NCI-H748 (cell line): Measurements from ENCODE around the gene TBKBP1.
"Not testable (repeated sequence)": the region's sequence is repeated elsewhere in the genome, so short reads cannot be mapped to it uniquely, and the experiment has no call there.

Source experiments
- DNase-seq: peaks from one replicate; lab custom pipeline; 2025; ENCODE audit not compliant: unreplicated experiment; lab: John Stamatoyannopoulos, UW

TBKBP1 gene

GRCh38 chr17:47676510-47677165 lies 17.3 kb upstream of the TBKBP1 start:
- DNase-seq: no peak

- DNase-seq: no peak
Measured at GRCh38 chr17:47678196-47678595, 15.8 kb upstream of the TBKBP1 start.

DNA sequence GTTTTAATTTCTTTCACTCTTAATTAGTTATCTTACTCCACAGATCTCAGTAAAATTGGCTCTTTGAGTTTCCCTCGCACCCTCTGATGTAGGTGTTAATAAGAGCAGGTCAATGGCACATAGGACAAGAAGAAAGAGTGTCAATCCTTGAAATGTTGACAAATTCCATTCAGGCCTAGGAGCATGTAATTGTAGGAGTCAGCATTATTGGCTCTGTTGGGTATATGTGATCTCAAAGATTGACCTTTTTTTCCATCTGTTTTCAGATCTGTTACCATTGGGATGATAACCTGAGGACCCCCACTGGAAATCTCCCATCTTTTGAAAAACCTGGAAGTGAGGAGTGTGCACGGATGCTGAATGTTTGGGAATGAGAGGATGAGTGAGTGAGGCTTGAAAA lies 11.8 kb upstream of the TBKBP1 start:
- DNase-seq: no peak

DNA sequence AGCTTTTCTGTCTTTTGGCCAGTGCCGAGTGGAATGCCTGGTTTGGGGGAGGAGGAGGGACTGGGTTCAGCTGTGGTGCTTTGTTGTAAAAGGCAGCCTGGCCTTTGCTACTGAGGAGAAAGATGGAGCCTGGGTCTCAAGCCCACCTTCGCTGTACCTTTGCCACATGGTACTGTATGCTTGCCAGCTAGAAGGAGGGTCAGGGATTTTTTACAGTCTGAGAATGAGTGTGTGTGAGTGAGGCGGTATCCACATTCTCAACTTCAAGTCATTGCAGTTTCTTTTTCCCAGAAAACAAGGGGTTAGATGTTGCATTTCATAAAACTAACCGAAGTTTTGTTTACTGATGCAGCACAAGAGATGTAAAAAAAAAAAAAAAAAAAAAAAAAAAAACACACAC lies 11.2 kb upstream of the TBKBP1 start:
- DNase-seq: not testable (repeated sequence)

DNA sequence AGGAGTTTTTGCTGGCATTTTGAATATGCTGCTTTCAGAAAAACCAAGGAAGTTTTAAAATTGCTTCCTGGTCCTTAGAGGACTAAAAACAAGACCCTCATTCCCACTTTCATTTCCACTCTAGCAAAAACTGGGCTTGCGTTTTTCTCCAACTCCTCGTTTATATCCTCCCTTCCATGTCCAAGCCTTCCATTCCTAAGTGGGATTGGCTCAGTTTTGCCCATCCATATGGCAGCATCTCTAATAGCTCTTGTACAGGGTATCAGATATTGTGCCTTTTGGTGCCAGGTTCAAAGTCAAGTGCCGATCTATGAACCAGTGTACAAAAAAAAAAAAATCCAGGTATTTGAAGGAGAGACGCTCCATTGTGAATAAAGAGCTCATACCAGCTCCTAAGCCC lies 9.9 kb upstream of the TBKBP1 start:
- no peak for DNase-seq

GRCh38 chr17:47684535-47685193 lies 9.3 kb upstream of the TBKBP1 start:
- DNase-seq: no peak

- DNase-seq: no peak
Measured at GRCh38 chr17:47685556-47686275, 8.2 kb upstream of the TBKBP1 start.

DNA sequence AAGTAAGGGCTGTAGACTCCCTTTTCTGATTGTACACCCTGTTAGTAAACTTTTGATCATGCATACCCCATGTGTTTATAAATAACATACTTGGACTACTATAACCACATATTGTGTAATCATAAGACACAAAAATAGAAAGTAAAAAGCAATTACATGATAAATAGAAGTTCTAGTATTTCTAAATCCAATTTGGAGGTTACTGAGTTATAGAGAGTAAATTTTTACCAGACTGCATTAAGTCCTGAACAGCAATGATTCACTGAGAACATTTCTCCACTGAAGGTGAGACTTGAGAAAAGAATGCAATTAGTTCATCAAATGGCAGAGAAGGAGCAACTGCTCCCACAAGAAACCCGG lies 7.7 kb upstream of the TBKBP1 start:
- DNase-seq: no peak

DNA sequence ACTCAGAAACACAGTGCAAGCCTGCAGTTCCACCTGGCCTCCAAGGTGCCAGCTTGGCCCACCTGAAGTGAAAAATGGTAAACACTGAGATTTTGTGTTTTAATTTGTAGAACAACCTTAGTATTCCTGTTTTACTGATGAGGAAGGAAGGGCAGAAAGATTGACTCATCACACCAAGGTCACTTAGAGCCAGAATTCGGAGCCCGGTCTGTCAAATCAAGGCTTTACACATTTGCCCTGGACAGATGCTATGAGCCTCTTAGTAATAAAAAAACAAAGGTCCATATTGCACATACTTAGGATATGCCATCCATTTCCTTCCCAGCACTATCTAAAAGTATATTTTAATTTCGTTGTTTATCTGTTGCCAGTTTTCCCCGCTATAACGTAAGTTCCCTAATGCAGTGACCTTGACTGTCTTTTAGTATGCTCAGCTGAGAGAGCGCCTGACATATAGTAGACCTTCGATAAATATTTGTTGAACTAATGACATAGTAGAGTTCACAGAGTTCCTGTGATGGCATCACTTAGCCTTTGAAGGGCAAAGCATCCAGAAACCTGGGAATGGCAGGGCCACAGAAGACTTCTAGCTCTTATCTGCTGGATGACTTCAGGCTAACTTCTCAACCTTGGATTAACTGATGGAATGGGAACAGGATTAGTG lies 7.2 kb upstream of the TBKBP1 start:
- no peak for DNase-seq

GRCh38 chr17:47687328-47687690 lies 6.7 kb upstream of the TBKBP1 start:
- DNase-seq: no peak

GRCh38 chr17:47687748-47688147 lies 6.2 kb upstream of the TBKBP1 start:
- no peak for DNase-seq

GRCh38 chr17:47690121-47690520 lies 3.8 kb upstream of the TBKBP1 start:
- no peak for DNase-seq

DNA sequence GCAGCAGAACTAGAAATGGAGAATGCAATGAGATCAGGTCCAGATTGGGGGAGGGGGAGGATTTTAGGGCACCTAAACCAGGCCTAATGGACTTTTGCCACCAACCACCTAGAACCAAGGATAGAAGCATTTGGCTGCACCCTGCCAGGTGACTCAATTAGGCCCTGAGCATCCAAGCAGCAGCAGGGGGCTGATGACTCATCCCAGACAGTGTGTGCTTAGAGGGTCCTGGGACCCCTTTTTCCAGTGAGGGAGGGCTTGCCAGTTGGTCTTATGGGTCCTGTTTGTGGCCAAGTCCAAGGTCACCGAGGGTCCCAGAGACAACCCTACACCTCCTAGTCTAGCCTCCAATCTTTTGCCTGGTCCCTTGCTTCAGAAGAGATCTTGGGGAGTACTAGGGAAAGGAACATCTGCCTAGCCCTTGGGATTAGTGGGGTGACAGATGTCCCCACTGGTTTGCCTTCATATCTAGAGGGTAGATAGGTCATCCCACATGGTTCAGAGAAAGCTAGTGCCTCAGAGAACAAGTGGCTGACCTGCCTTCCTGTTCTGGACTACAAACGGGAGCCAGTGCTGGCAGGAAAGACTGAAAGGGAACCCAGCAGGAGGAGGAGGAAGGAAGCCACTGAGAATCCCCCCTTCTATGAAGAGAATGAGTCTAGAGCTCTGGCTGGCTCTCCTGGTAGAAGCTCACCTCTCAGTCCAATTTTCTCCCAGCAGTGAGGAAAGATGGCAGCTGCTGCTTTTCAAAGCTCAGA lies 1.6 kb upstream of the TBKBP1 start:
- DNase-seq: no peak

DNA sequence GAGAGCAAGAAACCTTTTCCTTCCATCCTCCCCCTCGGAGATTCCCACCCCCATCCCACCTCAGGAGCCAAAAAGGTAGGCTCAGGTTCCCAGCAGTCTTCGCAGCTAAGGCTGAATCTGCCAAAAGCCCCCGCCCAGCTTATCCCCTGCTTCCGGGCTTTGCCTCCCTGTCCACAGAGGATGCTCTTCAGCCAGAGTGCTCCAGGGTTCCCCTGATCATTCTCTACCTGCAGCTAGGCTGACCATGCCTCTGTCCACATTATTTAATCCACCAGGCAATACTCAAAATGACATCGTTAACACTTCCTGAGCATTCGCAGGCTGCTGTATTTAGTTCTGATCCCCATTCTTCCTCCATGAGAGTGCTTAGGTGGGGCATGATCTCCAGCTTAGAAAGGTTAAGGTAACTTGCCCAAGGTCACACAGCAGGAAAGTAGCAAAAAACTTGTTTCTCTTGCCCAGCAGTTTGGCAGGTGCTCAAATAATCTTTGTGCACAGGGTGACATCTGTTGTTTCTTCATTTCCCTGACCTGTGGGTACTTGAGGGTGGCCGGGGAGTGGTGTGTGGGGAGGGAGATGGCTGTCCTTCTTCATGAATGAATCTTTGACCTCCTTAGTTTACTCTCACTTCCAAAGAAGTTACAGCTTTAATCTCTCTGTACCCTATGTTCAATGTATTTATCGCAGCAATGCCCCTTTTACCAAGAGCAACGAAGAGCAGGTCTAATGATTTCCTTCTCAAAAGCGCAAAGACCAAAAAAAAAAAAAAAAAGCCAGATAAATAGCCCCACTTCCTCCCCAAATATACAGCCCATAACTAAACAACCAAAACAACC lies 848 bp upstream of the TBKBP1 start:
- peak; percentile 28 for DNase-seq

- DNase-seq: peak; percentile 55
Measured at GRCh38 chr17:47694581-47695428, 844 bp downstream of the TBKBP1 start.

DNA sequence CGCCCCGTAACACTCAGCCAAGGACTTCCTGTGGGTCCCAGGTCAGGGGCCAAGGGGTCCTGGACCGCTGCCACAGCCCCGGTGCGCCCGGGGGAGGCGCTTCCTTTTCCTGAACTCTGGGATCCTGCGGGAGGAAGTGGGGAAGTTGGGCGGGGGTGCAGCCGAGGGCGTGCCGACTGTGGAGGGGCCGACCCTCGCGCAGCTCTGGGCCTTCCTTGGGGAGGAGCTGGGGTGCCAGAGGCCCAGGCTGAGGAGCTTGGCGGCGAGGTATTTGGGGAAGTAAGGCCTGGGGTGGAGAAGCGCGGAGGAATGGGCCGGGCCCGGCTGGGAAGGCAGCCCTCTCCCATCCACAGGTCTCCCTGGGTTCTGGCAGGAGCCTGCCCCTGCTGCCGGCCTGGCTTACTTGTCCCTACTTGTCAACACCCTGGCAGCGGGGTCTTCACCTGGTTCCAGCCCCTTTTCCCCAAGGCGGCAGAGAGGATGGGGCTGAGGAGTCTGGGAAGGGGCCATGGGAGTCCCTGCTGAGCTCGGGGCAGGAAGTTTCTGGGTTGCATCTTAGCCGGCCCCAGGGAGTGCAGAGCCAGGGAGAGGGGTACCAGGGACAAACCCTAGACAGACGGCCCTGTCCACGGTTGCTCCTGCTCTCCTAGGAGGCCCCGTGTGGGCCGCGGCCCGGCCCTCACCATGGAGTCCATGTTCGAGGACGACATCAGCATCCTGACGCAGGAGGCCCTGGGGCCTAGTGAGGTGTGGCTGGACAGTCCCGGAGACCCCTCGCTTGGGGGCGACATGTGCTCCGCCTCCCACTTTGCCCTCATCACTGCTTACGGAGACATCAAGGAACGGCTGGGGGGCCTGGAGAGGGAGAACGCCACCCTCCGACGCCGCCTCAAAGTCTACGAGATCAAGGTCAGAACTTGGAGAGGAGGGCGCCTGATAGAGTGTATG lies 1.7 kb downstream of the TBKBP1 start:
- DNase-seq: no peak

DNA sequence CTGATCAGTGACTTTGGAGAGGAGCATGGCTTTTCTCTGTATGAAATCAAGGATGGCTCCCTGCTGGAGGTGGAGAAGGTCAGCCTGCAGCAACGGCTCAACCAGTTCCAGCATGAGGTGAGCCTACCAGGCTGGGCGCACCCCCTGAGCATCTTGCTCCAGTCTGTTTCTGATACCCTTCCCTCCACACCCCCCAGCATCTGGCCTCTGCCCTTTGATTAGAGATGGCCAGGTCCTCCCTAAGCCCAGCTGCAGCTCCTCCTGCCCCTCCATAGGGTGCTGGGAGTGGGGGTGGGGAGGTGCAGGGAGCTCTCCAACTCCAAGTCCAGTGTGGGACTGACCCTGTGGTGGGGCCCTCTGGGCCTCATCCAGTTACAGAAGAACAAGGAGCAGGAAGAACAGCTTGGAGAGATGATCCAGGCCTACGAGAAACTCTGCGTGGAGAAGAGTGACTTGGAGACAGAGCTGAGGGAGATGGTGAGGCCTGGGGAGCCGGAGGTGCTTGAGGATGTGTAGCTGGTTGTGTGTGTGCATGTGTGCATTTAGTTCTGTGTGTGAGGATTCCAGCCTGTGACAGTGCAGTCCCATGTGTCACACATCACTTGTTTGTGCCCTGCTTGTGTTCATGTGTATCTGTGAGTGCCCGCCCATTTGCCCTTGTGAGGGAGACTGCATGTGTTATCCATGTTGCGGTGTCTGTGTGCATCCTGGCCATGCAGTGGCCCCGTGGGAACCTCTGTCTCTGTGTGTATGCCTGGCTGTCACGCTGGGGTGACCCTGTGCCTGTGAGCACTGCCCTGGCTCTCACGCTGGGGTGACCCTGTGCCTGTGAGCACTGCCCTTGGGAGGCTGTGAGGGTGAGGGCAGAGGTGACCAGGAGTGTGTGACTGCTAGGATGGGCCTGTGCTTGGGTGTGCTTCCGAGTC lies 3.0 kb downstream of the TBKBP1 start:
- no peak for DNase-seq
